Measurements from ENCODE around the gene DEPP1.

Gene DEPP1

GRCh38 chr10:44939691-44940401, 38.8 kb downstream of the DEPP1 start:
- no peaks in the 10 kb centered on the region for H3K4me1 ChIP-seq
- H3K9me3 ChIP-seq, result no peaks in the 10 kb centered on the region
- H3K4me3 ChIP-seq (ENCODE audit: low read depth, low read length), result no peak overlapping the region
- no peak for TF ChIP-seq CTCF (IDR thresholded peaks at IDR 0.05; ENCODE audit: low read depth, low read length)
- no peaks in the 10 kb centered on the region for H3K36me3 ChIP-seq
- no peak for DNase-seq
- no peaks in the 10 kb centered on the region for H3K27me3 ChIP-seq

- TF ChIP-seq CTCF (IDR thresholded peaks at IDR 0.05; ENCODE audit: low read depth, low read length), result no peak
- no peaks in the 10 kb centered on the region for H3K4me1 ChIP-seq
- H3K9me3 ChIP-seq, result no peaks in the 10 kb centered on the region
- no peak for DNase-seq
- H3K36me3 ChIP-seq, result no peaks in the 10 kb centered on the region
- H3K4me3 ChIP-seq (ENCODE audit: low read depth, low read length), result no peak overlapping the region
- H3K27me3 ChIP-seq, result no peaks in the 10 kb centered on the region
Observed at GRCh38 chr10:44938956-44939355, 39.7 kb downstream of the DEPP1 start.

GRCh38 chr10:44937196-44938005, 41.2 kb downstream of the DEPP1 start:
- Histone ChIP-seq H3K4me1 (no peaks in the 10 kb centered on the region), H3K27me3 (no peaks in the 10 kb centered on the region), H3K36me3 (no peaks in the 10 kb centered on the region), H3K9me3 (no peaks in the 10 kb centered on the region), H3K4me3 (ENCODE audit: low read depth, low read length) (no peak overlapping the region)
- no peak for TF ChIP-seq CTCF (IDR thresholded peaks at IDR 0.05; ENCODE audit: low read depth, low read length)
- no peak for DNase-seq

GRCh38 chr10:44936314-44936975, 42.2 kb downstream of the DEPP1 start:
- Histone ChIP-seq H3K27me3 (no peaks in the 10 kb centered on the region), H3K4me1 (no peaks in the 10 kb centered on the region), H3K9me3 (no peaks in the 10 kb centered on the region), H3K4me3 (ENCODE audit: low read depth, low read length) (no peak overlapping the region), H3K36me3 (no peaks in the 10 kb centered on the region)
- no peak for DNase-seq
- TF ChIP-seq CTCF (IDR thresholded peaks at IDR 0.05; ENCODE audit: low read depth, low read length), result no peak

GRCh38 chr10:44935966-44936295, 42.7 kb downstream of the DEPP1 start:
- no peak for DNase-seq
- Histone ChIP-seq H3K4me3 (ENCODE audit: low read depth, low read length) (no peak overlapping the region), H3K27me3 (no peaks in the 10 kb centered on the region), H3K36me3 (no peaks in the 10 kb centered on the region), H3K9me3 (no peaks in the 10 kb centered on the region), H3K4me1 (no peaks in the 10 kb centered on the region)
- TF ChIP-seq CTCF (IDR thresholded peaks at IDR 0.05; ENCODE audit: low read depth, low read length), result no peak
